Stomach (tissue), 9 donors: Measurements from ENCODE around the gene AKAP12. TPM values are rescaled to one million over a fixed set of nuclear protein-coding genes. Genes with fewer than 3 reads are reported as not detected.

ENCODE experiments used
- DNase-seq, 2 donors: peaks; one replicate each; pipeline versions ENCODE4 v3.0.0 to v3.0.0-alpha.2; 2013 to 2019
- H3K27ac ChIP-seq, 5 donors: fragments of 200-600 bp in 4 of 5; sonication (generic) in 4 of 5; one replicate each; pipeline ENCODE4 v1.5.1; 2013 to 2019; ENCODE audit warnings: mild to moderate bottlenecking in 1 of 5, moderate library complexity in 1 of 5
- H3K27me3 ChIP-seq, 3 donors: fragments of 200-600 bp; sonication (generic); one replicate each; pipeline ENCODE4 v1.5.1; 2017 to 2019; ENCODE audit warnings: mixed run types in 1 of 3
- H3K36me3 ChIP-seq, 4 donors: fragments of 200-600 bp; sonication (generic); 1 replicate in 3 of 4; 2 replicates in 1 of 4; pipeline ENCODE4 v1.5.1; 2016 to 2019
- H3K4me1 ChIP-seq, 4 donors: fragments of 200-600 bp; sonication (generic); one replicate each; pipeline ENCODE4 v1.5.1; 2016 to 2019
- H3K4me3 ChIP-seq, 4 donors: fragments of 200-600 bp; sonication (generic) in 3 of 4; one replicate each; pipeline ENCODE4 v1.5.1; 2016 to 2019; ENCODE audit warnings: mild to moderate bottlenecking in 1 of 4
- H3K9me3 ChIP-seq, 4 donors: fragments of 200-600 bp; sonication (generic); one replicate each; pipeline ENCODE4 v1.5.1; 2016 to 2019
- CTCF ChIP-seq, 7 experiments: fragments of 450-650 bp in 4 of 7; fragments of 200-600 bp in 3 of 7; sonication (generic) in 3 of 7; IDR thresholded peaks; one replicate each; pipeline ENCODE4 v1.5.1; 2016 to 2019; ENCODE audit warnings: antibody characterized with exemption in 7 of 7, control low read depth in 2 of 7, mild to moderate bottlenecking in 1 of 7
- EP300 ChIP-seq: sonication (generic); formaldehyde crosslinking; IDR thresholded peaks from one replicate; pipeline ENCODE4 v1.6.1; 2017; ENCODE audit warnings: antibody characterized with exemption
- POLR2A ChIP-seq, 4 donors: fragments of 450-650 bp; IDR thresholded peaks; one replicate each; pipeline ENCODE4 v1.6.1; 2016; ENCODE audit warnings: antibody characterized with exemption in 4 of 4, control low read depth in 2 of 4, mild to moderate bottlenecking in 1 of 4, moderate library complexity in 1 of 4
- POLR2AphosphoS5 ChIP-seq, 3 donors: sonication (generic); formaldehyde crosslinking; IDR thresholded peaks; one replicate each; pipeline ENCODE4 v1.6.1; 2016; ENCODE audit warnings: antibody characterized with exemption in 3 of 3
- WGBS, 5 donors: extraction: QIAGEN DNeasy Blood & Tissue Kit in 3 of 5; methylation state at CpG; one replicate each; pipeline versions ENCODE4 v1.1.5 to v1.1.7; 2013 to 2018; 5-methylcytosine and 5-hydroxymethylcytosine counted together
- intact Hi-C: fragments of 100-400 bp; cut with DNase I; formaldehyde crosslinking; loops from one replicate; pipeline ENCODE4 v1.15.1; 2023; ENCODE audit warnings: low total_unique reads
- polyA plus RNA-seq, 3 donors: library from polyadenylated mRNA; stranded (reverse); fragments of 200-250 nt; gene quantifications; one replicate each; pipeline ENCODE4 v1.2.3, GENCODE V29; 2013
- total RNA-seq, 5 donors: library from RNA; depleted of rRNA; stranded (reverse); fragments of >200 nt; gene quantifications; one replicate each; pipeline versions ENCODE4 v1.1.0 to v1.2.3, GENCODE V29; 2014 to 2016
- donor health status: healthy with polysubstance abuse.
- donor health status: Bipolar disorder and iron deficiency.
- donor health status: healthy.

Gene AKAP12
- total and polyA plus RNA-seq, 8 donors = 4.2 to 110 (median 35.0) TPM

GRCh38 chr6:151216804-151217203 lies 23.0 kb upstream of the AKAP12 start:
- DNase-seq = no peak
- H3K9me3 ChIP-seq = peaks cover 0 to 8% (median 0%) of the 10 kb centered on the region in 4 donors
- H3K27me3 ChIP-seq = no peaks in the 10 kb centered on the region
- H3K27ac ChIP-seq = no peak overlapping the region
- no peaks in the 10 kb centered on the region for H3K36me3 ChIP-seq
- TF ChIP-seq POLR2AphosphoS5 (IDR thresholded peaks at IDR 0.05) = no peak
- TF ChIP-seq EP300 = no peak
- TF ChIP-seq CTCF (IDR thresholded peaks at IDR 0.05) = no peak
- no peak for TF ChIP-seq POLR2A (IDR thresholded peaks at IDR 0.05)
- intact Hi-C loops = no loop called here
- no peak overlapping the region for H3K4me3 ChIP-seq
- no peaks in the 10 kb centered on the region for H3K4me1 ChIP-seq
- 54 to 66% (median 62%) methylated on average over 6 of the region's 6 CpGs for WGBS, 5 donors

- H3K27ac ChIP-seq = no peak overlapping the region
- intact Hi-C loops = no loop called here
- no peaks in the 10 kb centered on the region for H3K36me3 ChIP-seq
- H3K9me3 ChIP-seq = no peaks in the 10 kb centered on the region
- no peak for DNase-seq
- no peaks in the 10 kb centered on the region for H3K27me3 ChIP-seq
- 77 to 84% (median 80%) methylated on average over 3 of the region's 3 CpGs for WGBS, 5 donors
- TF ChIP-seq CTCF (IDR thresholded peaks at IDR 0.05) (no peak), POLR2AphosphoS5 (IDR thresholded peaks at IDR 0.05) (no peak), POLR2A (IDR thresholded peaks at IDR 0.05) (no peak), EP300 (no peak)
- no peaks in the 10 kb centered on the region for H3K4me1 ChIP-seq
- H3K4me3 ChIP-seq = no peak overlapping the region
These were observed 20.6 kb upstream of the AKAP12 start for GRCh38 chr6:151219192-151219591.

GRCh38 chr6:151224076-151224475 lies 15.7 kb upstream of the AKAP12 start:
- H3K4me1 ChIP-seq = no peaks in the 10 kb centered on the region
- H3K9me3 ChIP-seq = no peaks in the 10 kb centered on the region
- no peak for DNase-seq
- H3K36me3 ChIP-seq = no peaks in the 10 kb centered on the region
- no peaks in the 10 kb centered on the region for H3K27me3 ChIP-seq
- no peak overlapping the region for H3K27ac ChIP-seq
- no peak overlapping the region for H3K4me3 ChIP-seq
- intact Hi-C loops = no loop called here
- TF ChIP-seq POLR2AphosphoS5 (IDR thresholded peaks at IDR 0.05) (no peak), EP300 (no peak), CTCF (IDR thresholded peaks at IDR 0.05) (no peak), POLR2A (IDR thresholded peaks at IDR 0.05) (no peak)

- H3K36me3 ChIP-seq = no peaks in the 10 kb centered on the region
- no peak for DNase-seq
- no peaks in the 10 kb centered on the region for H3K27me3 ChIP-seq
- no peaks in the 10 kb centered on the region for H3K9me3 ChIP-seq
- WGBS, 5 donors = 80 to 89% (median 85%) methylated on average over 11 of the region's 11 CpGs
- no peak overlapping the region for H3K27ac ChIP-seq
- TF ChIP-seq POLR2AphosphoS5 (IDR thresholded peaks at IDR 0.05) = no peak
- no peak for TF ChIP-seq POLR2A (IDR thresholded peaks at IDR 0.05)
- TF ChIP-seq CTCF (IDR thresholded peaks at IDR 0.05) = no peak
- TF ChIP-seq EP300 = no peak
- H3K4me1 ChIP-seq = no peaks in the 10 kb centered on the region
- intact Hi-C loops = no loop called here
- H3K4me3 ChIP-seq = no peak overlapping the region
These were observed 13.8 kb upstream of the AKAP12 start for GRCh38 chr6:151225919-151226318.
